H9 (cell line): Measurements from ENCODE around the gene TMBIM1. TPM values are rescaled to one million over a fixed set of nuclear protein-coding genes. Genes with fewer than 3 reads are reported as not detected.

Experiments used
- DNase-seq: peaks from one replicate; pipeline ENCODE4 v3.0.0-alpha.2; 2017
- H2AFZ ChIP-seq: one replicate; pipeline ENCODE4 v1.6.1; 2013; ENCODE audit warnings: mild to moderate bottlenecking, low read length, control low read depth, moderate library complexity
- H2AK5ac ChIP-seq: 2 replicates; pipeline ENCODE4 v1.6.1; 2013; ENCODE audit warnings: low read length, control low read depth, mixed read lengths; ENCODE audit not compliant: insufficient read length
- H2BK120ac ChIP-seq: one replicate; pipeline ENCODE4 v1.6.1; 2013; ENCODE audit warnings: low read depth, mild to moderate bottlenecking, low read length, control low read depth, inconsistent platforms; ENCODE audit not compliant: poor library complexity, severe bottlenecking
- H2BK12ac ChIP-seq: 2 replicates; pipeline ENCODE4 v1.6.1; 2013; ENCODE audit warnings: low read length, control low read depth, mixed read lengths, low read depth; ENCODE audit not compliant: insufficient read length
- H2BK15ac ChIP-seq: 2 replicates; pipeline ENCODE4 v1.6.1; 2013; ENCODE audit warnings: low read depth, low read length, control low read depth
- H2BK20ac ChIP-seq: one replicate; pipeline ENCODE4 v1.6.1; 2013; ENCODE audit warnings: low read depth, mild to moderate bottlenecking, low read length, control low read depth, inconsistent platforms; ENCODE audit not compliant: poor library complexity, severe bottlenecking
- H2BK5ac ChIP-seq: 2 replicates; pipeline ENCODE4 v1.6.1; 2013; ENCODE audit warnings: low read length, control low read depth, mixed read lengths; ENCODE audit not compliant: insufficient read length
- H3K14ac ChIP-seq: 2 replicates; pipeline ENCODE4 v1.6.1; 2013; ENCODE audit warnings: low read length, control low read depth; ENCODE audit not compliant: insufficient read depth
- H3K18ac ChIP-seq: 2 replicates; pipeline ENCODE4 v1.6.1; 2013; ENCODE audit warnings: low read depth, mild to moderate bottlenecking, mixed read lengths, low read length, control low read depth; ENCODE audit not compliant: insufficient read length
- H3K23ac ChIP-seq: 2 replicates; pipeline ENCODE4 v1.6.1; 2013; ENCODE audit warnings: low read length, control low read depth, mixed read lengths, low read depth; ENCODE audit not compliant: insufficient read length
- H3K23me2 ChIP-seq: 2 replicates; pipeline ENCODE4 v1.6.1; 2013; ENCODE audit warnings: low read depth, mild to moderate bottlenecking, mixed read lengths, low read length, control low read depth; ENCODE audit not compliant: insufficient read length, poor library complexity, severe bottlenecking
- H3K27ac ChIP-seq: 2 replicates; pipeline ENCODE4 v1.5.1; 2013; ENCODE audit warnings: low read length, control low read depth, mixed read lengths, low read depth; ENCODE audit not compliant: insufficient read length
- H3K27me3 ChIP-seq: 2 replicates; pipeline ENCODE4 v1.6.1; 2013; ENCODE audit warnings: low read length, control low read depth, inconsistent platforms; ENCODE audit not compliant: insufficient read depth
- H3K4ac ChIP-seq: 2 replicates; pipeline ENCODE4 v1.6.1; 2013; ENCODE audit warnings: low read depth, mild to moderate bottlenecking, control low read depth, inconsistent platforms, low read length, moderate library complexity
- H3K4me1 ChIP-seq: 2 replicates; pipeline ENCODE4 v1.6.1; 2013; ENCODE audit warnings: low read length, control low read depth, inconsistent platforms; ENCODE audit not compliant: insufficient read depth
- H3K4me2 ChIP-seq: 2 replicates; pipeline ENCODE4 v1.6.1; 2013; ENCODE audit warnings: low read length, control low read depth, mixed read lengths; ENCODE audit not compliant: insufficient read length, insufficient read depth
- H3K56ac ChIP-seq: 2 replicates; pipeline ENCODE4 v1.6.1; 2013; ENCODE audit warnings: low read depth, mild to moderate bottlenecking, mixed read lengths, low read length, control low read depth; ENCODE audit not compliant: insufficient read length
- H3K79me1 ChIP-seq: 2 replicates; pipeline ENCODE4 v1.6.1; 2013; ENCODE audit warnings: low read depth, mild to moderate bottlenecking, moderate library complexity, low read length, control low read depth, inconsistent platforms; ENCODE audit not compliant: insufficient read depth, poor library complexity, severe bottlenecking
- H3K79me2 ChIP-seq: 2 replicates; pipeline ENCODE4 v1.6.1; 2013; ENCODE audit warnings: low read length, control low read depth, inconsistent platforms; ENCODE audit not compliant: insufficient read depth
- H3K9ac ChIP-seq: 2 replicates; pipeline ENCODE4 v1.6.1; 2013; ENCODE audit warnings: low read length, control low read depth, mixed read lengths; ENCODE audit not compliant: insufficient read length; ENCODE audit errors: extremely low read depth
- H3K9me3 ChIP-seq: one replicate; pipeline ENCODE4 v1.6.1; 2013; ENCODE audit warnings: low read depth, low read length, inconsistent platforms; ENCODE audit not compliant: control insufficient read depth
- H3T11ph ChIP-seq: one replicate; pipeline ENCODE4 v1.6.1; 2013; ENCODE audit warnings: mild to moderate bottlenecking, low read length, control low read depth, inconsistent platforms
- H4K20me1 ChIP-seq: one replicate; pipeline ENCODE4 v1.6.1; 2013; ENCODE audit not compliant: control insufficient read depth, insufficient read length, insufficient read depth
- H4K5ac ChIP-seq: 2 replicates; pipeline ENCODE4 v1.6.1; 2013; ENCODE audit warnings: low read depth, mild to moderate bottlenecking, mixed read lengths, low read length, control low read depth; ENCODE audit not compliant: insufficient read length
- H4K8ac ChIP-seq: replicated peaks from 2 replicates; pipeline ENCODE4 v1.6.1; 2013; ENCODE audit warnings: low read length, control low read depth, mixed read lengths, low read depth; ENCODE audit not compliant: insufficient read length
- H4K91ac ChIP-seq: 2 replicates; pipeline ENCODE4 v1.6.1; 2013; ENCODE audit warnings: low read depth, mild to moderate bottlenecking, moderate library complexity, mixed read lengths, low read length, control low read depth; ENCODE audit not compliant: insufficient read length
- H3K27ac Mint-ChIP-seq, 3 experiments: 2 replicates in 2 of 3; 3 replicates in 1 of 3; pipeline ENCODE4 v1.8.0; 2020 to 2021; ENCODE audit warnings: mixed read lengths in 3 of 3, mild to moderate bottlenecking in 1 of 3, moderate library complexity in 1 of 3
- H3K27me3 Mint-ChIP-seq: 2 replicates; pipeline ENCODE4 v1.8.0; 2021; ENCODE audit warnings: low read depth, mild to moderate bottlenecking, moderate library complexity, mixed read lengths
- H3K36me3 Mint-ChIP-seq, 3 experiments: 2 replicates in 2 of 3; 3 replicates in 1 of 3; pipeline ENCODE4 v1.8.0; 2020 to 2021; ENCODE audit warnings: low read depth in 3 of 3, mixed read lengths in 3 of 3; ENCODE audit not compliant: insufficient read depth in 1 of 3
- H3K4me1 Mint-ChIP-seq, 2 experiments: 2 replicates each; pipeline ENCODE4 v1.8.0; 2020; ENCODE audit warnings: mixed read lengths in 2 of 2
- H3K4me3 Mint-ChIP-seq, 2 experiments: 2 replicates in 1 of 2; 3 replicates in 1 of 2; pipeline ENCODE4 v1.8.0; 2020 to 2021; ENCODE audit warnings: mild to moderate bottlenecking in 2 of 2, mixed read lengths in 2 of 2, moderate library complexity in 1 of 2
- H3K9me3 Mint-ChIP-seq, 2 experiments: 2 replicates in 1 of 2; 3 replicates in 1 of 2; pipeline ENCODE4 v1.8.0; 2020; ENCODE audit warnings: mild to moderate bottlenecking in 2 of 2, mixed read lengths in 2 of 2, moderate library complexity in 1 of 2
- CTCF ChIP-seq: fragments of 200-600 bp; sonication (generic); conservative IDR thresholded peaks from 3 replicates; pipeline ENCODE4 v1.8.0; 2021; ENCODE audit warnings: antibody characterized with exemption, mild to moderate bottlenecking
- WGBS: extraction: QIAGEN DNeasy Blood & Tissue Kit; methylation state at CpG from one replicate; pipeline ENCODE4 v1.1.7; 2013; ENCODE audit warnings: missing lambda C conversion rate, low lambda C conversion rate, mixed read lengths; ENCODE audit not compliant: insufficient read length; ENCODE audit errors: extremely low coverage; 5-methylcytosine and 5-hydroxymethylcytosine counted together
- total RNA-seq: library from RNA; stranded (reverse); gene quantifications from 2 replicates; pipeline ENCODE4 v1.2.1, GENCODE V29; 2021

TMBIM1 gene
- total RNA-seq, 1 experiment from 2014 or later, result 17.4 TPM

GRCh38 chr2:218294430-218295022 lies 2.2 kb upstream of the TMBIM1 start:
- H3K9me3 ChIP-seq, result no peaks in the 10 kb centered on the region
- H3K18ac ChIP-seq, result no peak overlapping the region
- H3K79me2 ChIP-seq, result no peaks in the 10 kb centered on the region
- no peak overlapping the region for H2BK5ac ChIP-seq
- H3K79me1 ChIP-seq, result no peaks in the 10 kb centered on the region
- no peak for DNase-seq
- H4K5ac ChIP-seq, result no peak overlapping the region
- no peak for TF ChIP-seq CTCF
- H3K4me2 ChIP-seq, result no peak overlapping the region
- Mint-ChIP-seq H3K4me3 (no peak overlapping the region), H3K4me1 (peaks cover 44 to 50% of the 10 kb centered on the region in 2 experiments), H3K27me3 (peaks cover 1% of the 10 kb centered on the region), H3K36me3 (no peaks in the 10 kb centered on the region), H3K9me3 (no peaks in the 10 kb centered on the region), H3K27ac (peak overlapping the region in 1 of 3 experiments; percentile 28; a peak in 2 of 7 replicates)
- H2AK5ac ChIP-seq, result no peak overlapping the region
- H4K8ac ChIP-seq, result no peak overlapping the region
- H3K14ac ChIP-seq, result no peak overlapping the region
- H2AFZ ChIP-seq, result no peak overlapping the region
- no peak overlapping the region for H2BK12ac ChIP-seq
- no peak overlapping the region for H3T11ph ChIP-seq
- H4K20me1 ChIP-seq, result no peaks in the 10 kb centered on the region
- 0 out of 2 replicates have a peak, but pooled peaks cover 2% of the 10 kb centered on the region for H3K4me1 ChIP-seq
- no peak overlapping the region for H3K27ac ChIP-seq
- H4K91ac ChIP-seq, result no peak overlapping the region
- WGBS, result no CpG with 5 or more reads among the region's 5 CpGs
- H3K27me3 ChIP-seq, result no peaks in the 10 kb centered on the region
- H3K23me2 ChIP-seq, result peaks cover 7% of the 10 kb centered on the region
- no peak overlapping the region for H2BK120ac ChIP-seq
- no peak overlapping the region for H3K56ac ChIP-seq
- no peak overlapping the region for H2BK15ac ChIP-seq
- H3K9ac ChIP-seq, result no peak overlapping the region
- H2BK20ac ChIP-seq, result no peak overlapping the region
- H3K4ac ChIP-seq, result no peak overlapping the region
- no peak overlapping the region for H3K23ac ChIP-seq
